Erythroblast (primary cell): ENCODE data around the gene SMC1B.

Experiments used
- GATA1 ChIP-seq: IDR thresholded peaks from 2 replicates; pipeline ENCODE4 v1.6.1; 2011; ENCODE audit warnings: low read depth, mild to moderate bottlenecking, control low read depth, low read length, moderate library complexity
- POLR2A ChIP-seq: IDR thresholded peaks from 2 replicates; pipeline ENCODE4 v1.6.1; 2011; ENCODE audit warnings: mild to moderate bottlenecking, low read length

DNA sequence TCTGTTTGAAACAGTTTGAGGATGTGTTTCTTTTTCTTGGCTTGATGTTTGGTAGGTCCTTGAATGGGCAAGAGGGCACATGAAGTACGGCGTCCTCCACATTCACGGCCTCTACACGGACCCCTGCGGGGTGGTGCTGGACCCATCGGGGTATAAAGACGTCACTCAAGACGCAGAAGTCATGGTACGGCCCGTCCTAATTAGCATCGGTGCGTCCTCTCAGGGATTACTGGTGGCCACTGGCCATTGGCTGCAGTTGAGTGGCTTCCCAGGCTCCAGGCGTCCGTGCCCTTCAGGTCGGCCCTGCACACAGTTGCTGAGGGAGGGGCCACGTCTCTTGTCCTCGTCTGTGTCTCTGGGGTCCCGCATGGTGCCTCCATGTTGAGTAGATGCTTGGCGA, 82.9 kb downstream of the SMC1B start:
- TF ChIP-seq POLR2A: no peak
- no peak for TF ChIP-seq GATA1
